Activated CD8-positive, alpha-beta memory T cell treated with anti-CD3 and anti-CD28 coated beads for 36 hours (primary cell): ENCODE results near the gene FEM1A. TPM values are rescaled to one million over a fixed set of nuclear protein-coding genes. Genes with fewer than 3 reads are reported as not detected.

Experiments used
- CTCF ChIA-PET: fragments of 350-600 bp; sonication (Branson Sonifier 250); formaldehyde crosslinking; loops from one replicate; lab custom pipeline; 2021; ENCODE audit warnings: antibody characterized with exemption; lab: Charles Lee
- POLR2A ChIA-PET: fragments of 350-600 bp; sonication (Branson Sonifier 250); formaldehyde crosslinking; loops from one replicate; lab custom pipeline; 2021; ENCODE audit warnings: antibody characterized with exemption; lab: Charles Lee
- total RNA-seq, 2 experiments: library from RNA; stranded (reverse); gene quantifications; one replicate each; pipeline ENCODE4 v1.2.3, GENCODE V29; 2021

FEM1A gene
- total RNA-seq, 2 experiments from 2014 or later: 22.0 to 23.6 TPM

- ChIA-PET POLR2A (no interaction called here), CTCF (interaction anchor here (0.6 to 4.3 kb wide), 3 partner anchors 15 to 29 kb away, joined by 3 to 37 read pairs (median 4); no protein-coding TSS in a partner anchor)
Observed at GRCh38 chr19:4829001-4829712, 37.6 kb downstream of the FEM1A start.

DNA sequence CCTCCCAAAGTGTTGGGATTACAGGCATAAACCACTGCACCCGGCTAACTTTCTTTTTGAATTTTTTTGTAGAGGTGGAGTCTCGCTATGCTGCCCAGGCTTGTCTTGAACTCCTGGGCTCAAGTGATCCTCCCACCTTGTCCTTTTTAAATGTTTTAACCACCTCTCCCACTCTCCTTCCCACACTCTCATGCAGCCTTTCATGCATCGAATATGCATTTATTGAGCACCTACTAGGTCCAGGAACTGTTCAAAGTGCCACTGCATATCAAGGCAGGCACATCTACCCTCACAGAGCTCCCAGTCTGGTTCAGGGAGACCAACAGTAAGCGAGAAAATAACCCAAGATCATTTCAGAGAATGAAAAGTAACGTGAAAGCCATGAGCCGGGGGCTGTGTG, 38.8 kb downstream of the FEM1A start:
- ChIA-PET POLR2A (no interaction called here), CTCF (interaction anchor here (0.7 to 4.3 kb wide), 7 partner anchors 9 to 81 kb away, joined by 3 to 37 read pairs (median 4); no protein-coding TSS in a partner anchor)

- ChIA-PET POLR2A (interaction anchor here (0.7 kb wide), 2 partner anchors 191 to 997 kb away, joined by 5 to 8 read pairs; no protein-coding TSS in a partner anchor), CTCF (interaction anchor here (0.7 to 4.3 kb wide), 7 partner anchors 9 to 80 kb away, joined by 3 to 37 read pairs (median 4); no protein-coding TSS in a partner anchor)
Observed at GRCh38 chr19:4830768-4831265, 39.3 kb downstream of the FEM1A start.

DNA sequence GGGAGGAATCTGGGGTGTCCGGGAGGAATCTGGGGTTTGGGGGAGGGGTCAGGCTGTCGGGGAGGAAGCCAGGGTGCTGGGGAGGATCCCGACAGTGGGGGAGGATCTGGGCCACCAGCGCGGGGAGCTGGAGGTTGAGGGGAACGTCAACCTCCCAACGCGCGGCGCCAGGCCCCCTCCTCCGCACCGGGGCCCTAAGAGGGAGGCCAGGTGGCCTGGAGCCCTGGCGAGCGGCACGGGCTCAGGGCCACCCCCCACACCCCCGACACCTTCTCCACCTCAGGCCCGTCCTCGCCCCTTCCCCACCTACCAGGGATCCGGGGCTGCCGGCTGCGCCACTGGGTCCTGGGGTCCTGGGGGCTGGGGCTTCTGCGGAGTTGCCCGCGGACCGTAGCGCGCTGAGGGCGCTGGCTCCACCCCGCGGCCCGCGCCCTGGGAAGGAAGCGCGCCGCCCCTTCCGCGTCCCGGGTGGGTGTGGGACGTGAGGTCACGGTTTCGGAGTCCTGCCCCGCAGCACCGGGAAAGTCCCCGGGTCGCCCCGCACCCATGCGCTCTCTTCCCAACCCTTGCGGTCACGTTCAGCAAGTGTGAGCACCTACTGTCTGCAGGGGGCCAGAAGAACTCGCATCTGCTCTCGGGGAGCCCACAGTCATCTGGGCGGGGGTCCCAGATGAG, 39.9 kb downstream of the FEM1A start, which contains the start of gene TICAM1:
TSS of gene TICAM1 (minus strand) at position 409 of the 675 bp plus-strand sequence. CDS start 13,335 bp downstream, outside the sequence.
- CTCF ChIA-PET: interaction anchor here (0.7 to 4.3 kb wide), 9 partner anchors 8 to 429 kb away, joined by 3 to 37 read pairs (median 3); no protein-coding TSS in a partner anchor
- POLR2A ChIA-PET: interaction anchor here (0.5 to 0.7 kb wide), 4 partner anchors 80 to 996 kb away, joined by 5 to 15 read pairs (median 6); no protein-coding TSS in a partner anchor

- ChIA-PET CTCF (interaction anchor here (0.7 to 4.3 kb wide), 4 partner anchors 8 to 430 kb away, joined by 3 to 37 read pairs (median 4); no protein-coding TSS in a partner anchor), POLR2A (interaction anchor here (0.7 kb wide), 1 partner anchor 177 kb away, joined by 15 read pairs; no protein-coding TSS in a partner anchor)
Observed at GRCh38 chr19:4831979-4832340, 40.4 kb downstream of the FEM1A start.

GRCh38 chr19:4832776-4833175, 41.2 kb downstream of the FEM1A start:
- ChIA-PET CTCF (interaction anchor here (0.6 kb wide), 1 partner anchor 22 kb away, joined by 3 read pairs; no protein-coding TSS in a partner anchor), POLR2A (no interaction called here)

DNA sequence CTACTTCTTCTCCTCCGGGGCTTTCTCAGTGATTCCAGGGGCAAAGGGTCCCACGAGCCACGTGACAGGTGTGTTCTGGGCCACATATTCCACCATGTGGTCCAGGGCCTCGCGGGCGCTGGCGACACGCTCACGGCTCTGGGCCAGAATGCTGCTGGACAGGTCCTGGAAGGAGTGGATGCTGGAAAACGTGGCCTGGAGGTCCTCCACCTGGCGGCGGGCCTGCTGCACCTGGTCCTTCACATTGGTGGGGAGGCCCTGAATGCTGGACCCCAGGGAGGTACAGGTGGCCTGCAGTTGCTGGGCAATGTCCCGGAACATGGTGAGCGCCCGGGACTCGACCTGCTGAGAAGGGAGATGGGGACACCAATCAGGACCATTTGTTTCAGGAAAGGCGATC, 47.7 kb downstream of the FEM1A start:
- POLR2A ChIA-PET: no interaction called here
- CTCF ChIA-PET: interaction anchor here (1.4 to 2.7 kb wide), 3 partner anchors 8 to 30 kb away, joined by 4 to 16 read pairs (median 5); partner anchors contain the start of gene TICAM1

GRCh38 chr19:4843647-4843965, 52.1 kb downstream of the FEM1A start:
- POLR2A ChIA-PET: interaction anchor here (0.7 kb wide), 1 partner anchor 64 kb away, joined by 3 read pairs; no protein-coding TSS in a partner anchor
- CTCF ChIA-PET: interaction anchor here (0.6 to 4.6 kb wide), 2 partner anchors 33 to 383 kb away, joined by 3 to 24 read pairs; no protein-coding TSS in a partner anchor

GRCh38 chr19:4844348-4845179, 53.0 kb downstream of the FEM1A start:
- POLR2A ChIA-PET: no interaction called here
- CTCF ChIA-PET: interaction anchor here (1.0 to 4.6 kb wide), 2 partner anchors 15 to 34 kb away, joined by 4 to 24 read pairs; no protein-coding TSS in a partner anchor

GRCh38 chr19:4845975-4846374, 54.4 kb downstream of the FEM1A start:
- CTCF ChIA-PET: interaction anchor here (2.4 to 4.6 kb wide), 2 partner anchors 36 to 37 kb away, joined by 11 to 24 read pairs; no protein-coding TSS in a partner anchor

GRCh38 chr19:4847190-4847973, 55.8 kb downstream of the FEM1A start:
- CTCF ChIA-PET: interaction anchor here (1.2 to 2.4 kb wide), 2 partner anchors 30 to 38 kb away, joined by 3 to 11 read pairs; no protein-coding TSS in a partner anchor
- POLR2A ChIA-PET: no interaction called here

More at GRCh38 chr19:4845975-4846374, 54.4 kb downstream of the FEM1A start:
- POLR2A ChIA-PET: interaction anchor here (0.6 kb wide), 1 partner anchor 9 kb away, joined by 5 read pairs; no protein-coding TSS in a partner anchor

GRCh38 chr19:4849019-4849418, 57.5 kb downstream of the FEM1A start:
- POLR2A ChIA-PET: no interaction called here
- CTCF ChIA-PET: interaction anchor here (3.1 to 10.4 kb wide), 2 partner anchors 31 to 42 kb away, joined by 14 to 157 read pairs; no protein-coding TSS in a partner anchor

Other genes starting within 250 kb of the FEM1A start
- not detected for gene SEMA6B, start 232.1 kb upstream of the FEM1A start, total RNA-seq
- 10 to 100 TPM in 1 of 2 experiments, 1 to 10 TPM in 1; 9.4 to 10.0 TPM for gene TNFAIP8L1, start 152.2 kb upstream of the FEM1A start, total RNA-seq
- gene MYDGF, start 121.4 kb upstream of the FEM1A start, total RNA-seq: 10 to 100 TPM; 85.8 to 87.6 TPM
- 10 to 100 TPM; 89.0 to 92.1 TPM for gene DPP9, start 67.9 kb upstream of the FEM1A start, total RNA-seq
- gene TICAM1, start 40.0 kb downstream of the FEM1A start, total RNA-seq: 10 to 100 TPM; 24.8 to 26.6 TPM
- gene PLIN3, start 75.9 kb downstream of the FEM1A start, total RNA-seq: 10 to 100 TPM; 15.9 to 17.4 TPM
- gene ARRDC5, start 111.2 kb downstream of the FEM1A start, total RNA-seq: under 1 TPM; 0.10 to 0.17 TPM
- 100 to 1,000 TPM; 228 to 239 TPM for gene UHRF1, start 117.8 kb downstream of the FEM1A start, total RNA-seq
- gene KDM4B, start 177.4 kb downstream of the FEM1A start, total RNA-seq: 10 to 100 TPM; 24.4 to 25.0 TPM